PC-9 (cell line): ENCODE results near the gene SMARCA2. TPM values are rescaled to one million over a fixed set of nuclear protein-coding genes. Genes with fewer than 3 reads are reported as not detected.

Experiments used
- BruUV-seq: library from RNA; stranded (reverse); fragments of 400-500 nt; replicated peaks from 2 replicates; lab custom pipeline; 2021; lab: Mats Ljungman, UMichigan
- CTCF ChIA-PET: fragments of 300-600 bp; sonication (Branson Sonifier 250); formaldehyde crosslinking; loops from one replicate; lab custom pipeline; 2022; ENCODE audit warnings: antibody characterized with exemption; lab: Charles Lee
- POLR2A ChIA-PET: fragments of 300-600 bp; sonication (Branson Sonifier 250); formaldehyde crosslinking; loops from one replicate; lab custom pipeline; 2022; ENCODE audit warnings: antibody characterized with exemption; ENCODE audit not compliant: unreplicated experiment; lab: Charles Lee
- DNase-seq, 2 experiments: peaks; one replicate each; pipeline versions ENCODE4 v3.0.0 to v3.0.0-alpha.2; 2015 to 2022; ENCODE audit warnings: mixed read lengths in 1 of 2
- H2AFZ ChIP-seq: fragments of 200-600 bp; sonication (generic); 2 replicates; pipeline ENCODE4 v1.8.1; 2017; ENCODE audit warnings: antibody characterized with exemption
- H3F3A ChIP-seq: fragments of 200-600 bp; sonication (generic); 2 replicates; pipeline ENCODE4 v1.8.1; 2017; ENCODE audit warnings: antibody characterized with exemption, mild to moderate bottlenecking, low read depth; ENCODE audit not compliant: insufficient read depth
- H3K27ac ChIP-seq: fragments of 200-600 bp; sonication (generic); 2 replicates; pipeline ENCODE4 v1.6.1; 2016; ENCODE audit warnings: mixed run types
- H3K27me3 ChIP-seq: fragments of 200-600 bp; sonication (generic); 2 replicates; pipeline ENCODE4 v1.6.1; 2016; ENCODE audit warnings: low read depth, mixed run types; ENCODE audit not compliant: insufficient read depth
- H3K36me3 ChIP-seq: fragments of 200-600 bp; sonication (generic); 2 replicates; pipeline ENCODE4 v1.6.1; 2016; ENCODE audit warnings: low read depth, mixed run types
- H3K4me1 ChIP-seq: fragments of 200-600 bp; sonication (generic); replicated peaks from 2 replicates; pipeline ENCODE4 v1.6.1; 2016; ENCODE audit warnings: mixed run types; ENCODE audit not compliant: insufficient read depth
- H3K4me2 ChIP-seq: fragments of 200-600 bp; sonication (generic); 2 replicates; pipeline ENCODE4 v1.6.1; 2017; ENCODE audit warnings: mixed run types
- H3K4me3 ChIP-seq: fragments of 200-600 bp; sonication (generic); 2 replicates; pipeline ENCODE4 v1.6.1; 2016; ENCODE audit warnings: mixed run types
- H3K79me2 ChIP-seq: fragments of 200-600 bp; sonication (generic); 2 replicates; pipeline ENCODE4 v1.6.1; 2017; ENCODE audit warnings: low read depth, mixed run types
- H3K9me2 ChIP-seq: fragments of 200-600 bp; sonication (generic); 2 replicates; pipeline ENCODE4 v1.8.1; 2017; ENCODE audit warnings: mild to moderate bottlenecking; ENCODE audit not compliant: insufficient read depth
- H3K9me3 ChIP-seq: fragments of 200-600 bp; sonication (generic); 2 replicates; pipeline ENCODE4 v1.8.1; 2016; ENCODE audit warnings: low read depth; ENCODE audit not compliant: insufficient read depth
- H4K20me1 ChIP-seq: fragments of 200-600 bp; sonication (generic); 2 replicates; pipeline ENCODE4 v1.8.1; 2017; ENCODE audit not compliant: insufficient read depth
- CTCF ChIP-seq: fragments of 200-600 bp; sonication (generic); conservative IDR thresholded peaks from 2 replicates; pipeline ENCODE4 v1.6.1; 2017; ENCODE audit warnings: mixed run types, antibody characterized with exemption, mild to moderate bottlenecking, moderate library complexity
- EZH2 ChIP-seq: fragments of 200-600 bp; sonication (generic); IDR thresholded peaks from 2 replicates; pipeline ENCODE4 v1.8.0; 2017; ENCODE audit warnings: antibody characterized with exemption, low read depth
- intact Hi-C: fragments of 100-400 bp; cut with micrococcal nuclease; formaldehyde crosslinking; loops from one replicate; pipeline ENCODE4 v1.10.0; 2022; ENCODE audit not compliant: unreplicated experiment
- total RNA-seq: library from RNA; stranded (reverse); gene quantifications from 2 replicates; pipeline ENCODE4 v1.2.3, GENCODE V29; 2021

SMARCA2 gene
- total RNA-seq, 1 experiment from 2014 or later, result 29.3 TPM

DNA sequence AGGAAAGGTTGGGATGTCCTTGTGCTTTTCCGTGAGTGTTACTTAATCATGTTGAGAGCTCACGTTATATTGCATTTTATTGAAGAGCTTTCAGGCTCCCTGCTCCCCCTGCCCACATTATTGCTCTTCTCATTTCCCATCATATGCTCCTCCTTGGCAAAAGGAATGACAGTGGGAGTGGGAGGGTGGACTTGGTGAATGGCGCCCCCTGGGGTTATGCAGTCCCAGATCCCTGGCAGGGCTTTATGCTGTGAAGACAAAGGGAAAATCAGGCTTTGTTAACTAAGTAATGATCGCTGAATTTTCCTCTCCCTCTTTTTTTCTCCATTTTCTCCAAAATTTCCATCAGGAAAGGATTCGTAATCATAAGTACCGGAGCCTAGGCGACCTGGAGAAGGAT lies 166.6 kb downstream of the SMARCA2 start:
- ChIA-PET CTCF (interaction anchor here (0.6 kb wide), 1 partner anchor 132 kb away, joined by 3 read pairs; no protein-coding TSS in a partner anchor), POLR2A (no interaction called here)
- H3K27ac ChIP-seq, result no peak overlapping the region
- DNase-seq, result peak in 1 of 2 experiments; percentile 4
- no peak overlapping the region for H3K4me3 ChIP-seq
- no TSS peak for BruUV-seq
- H2AFZ ChIP-seq, result no peak overlapping the region
- H3K27me3 ChIP-seq, result no peaks in the 10 kb centered on the region
- H3K4me2 ChIP-seq, result no peak overlapping the region
- H3F3A ChIP-seq, result no peaks in the 10 kb centered on the region
- H3K4me1 ChIP-seq, result no peaks in the 10 kb centered on the region
- no peaks in the 10 kb centered on the region for H3K79me2 ChIP-seq
- TF ChIP-seq CTCF, result peak; percentile 34; the same call in 1 of the 2 replicates
- no peak for TF ChIP-seq EZH2
- intact Hi-C loops, result no loop called here
- H3K9me2 ChIP-seq, result no peaks in the 10 kb centered on the region
- H3K9me3 ChIP-seq, result no peaks in the 10 kb centered on the region
- H4K20me1 ChIP-seq, result no peaks in the 10 kb centered on the region
- no peaks in the 10 kb centered on the region for H3K36me3 ChIP-seq

DNA sequence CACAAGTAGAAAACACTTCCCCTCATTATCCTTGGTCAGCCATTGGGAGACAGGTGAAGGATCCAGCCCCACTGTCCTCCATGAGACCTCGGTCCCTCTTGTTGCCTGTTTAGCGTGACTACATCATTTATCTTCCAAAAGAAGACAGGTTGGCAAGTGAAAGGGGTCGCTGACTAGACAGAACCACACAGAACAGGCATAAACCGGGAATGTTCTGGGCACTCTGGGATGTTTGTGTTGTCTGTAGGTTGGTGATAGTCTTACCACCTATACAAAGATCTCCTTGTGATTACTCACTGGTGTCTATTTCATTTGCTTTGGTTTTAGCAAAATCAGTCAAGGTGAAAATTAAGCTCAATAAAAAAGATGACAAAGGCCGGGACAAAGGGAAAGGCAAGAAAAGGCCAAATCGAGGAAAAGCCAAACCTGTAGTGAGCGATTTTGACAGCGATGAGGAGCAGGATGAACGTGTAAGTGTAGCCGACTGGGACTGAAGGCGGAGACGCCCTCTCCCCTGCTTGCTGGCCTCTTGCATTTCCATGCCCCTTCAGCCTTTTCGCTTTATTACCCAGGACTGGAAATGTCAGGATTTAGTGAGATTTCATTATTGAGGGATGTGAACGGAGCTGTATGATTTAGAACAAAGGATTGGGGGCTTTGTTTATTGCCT lies 175.9 kb downstream of the SMARCA2 start:
- Histone ChIP-seq H3F3A (no peaks in the 10 kb centered on the region), H3K4me2 (no peak overlapping the region), H3K79me2 (no peaks in the 10 kb centered on the region), H3K4me1 (no peaks in the 10 kb centered on the region), H3K27me3 (no peaks in the 10 kb centered on the region), H3K9me2 (no peaks in the 10 kb centered on the region), H2AFZ (no peak overlapping the region), H3K9me3 (no peaks in the 10 kb centered on the region), H4K20me1 (no peaks in the 10 kb centered on the region), H3K36me3 (no peaks in the 10 kb centered on the region), H3K4me3 (no peak overlapping the region), H3K27ac (no peak overlapping the region)
- ChIA-PET CTCF (no interaction called here), POLR2A (no interaction called here)
- TF ChIP-seq EZH2 (no peak), CTCF (no peak)
- DNase-seq, result no peak
- intact Hi-C loops, result no loop called here
- no TSS peak for BruUV-seq

DNA sequence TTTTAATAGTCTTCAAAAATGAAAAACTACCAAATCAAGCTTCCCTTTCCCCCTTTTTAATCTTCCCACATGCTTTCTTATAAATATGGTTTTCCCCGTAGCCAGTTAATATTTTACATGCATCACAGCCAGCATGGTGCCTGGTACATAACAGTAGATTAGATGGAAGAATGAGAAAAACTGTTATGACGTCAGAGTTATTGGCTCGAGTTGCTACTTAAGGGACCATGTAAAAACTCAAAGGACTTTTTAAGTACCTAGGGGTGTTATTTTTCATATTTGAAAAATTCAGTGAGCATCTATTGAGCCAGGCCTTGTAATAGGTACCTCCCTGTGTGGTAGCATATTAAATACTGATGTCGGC lies 176.4 kb downstream of the SMARCA2 start:
- Histone ChIP-seq H3K27ac (no peak overlapping the region), H3K36me3 (no peaks in the 10 kb centered on the region), H3K4me3 (no peak overlapping the region), H3K4me1 (no peaks in the 10 kb centered on the region), H3K27me3 (no peaks in the 10 kb centered on the region), H4K20me1 (no peaks in the 10 kb centered on the region), H3K4me2 (no peak overlapping the region), H3K79me2 (no peaks in the 10 kb centered on the region), H3K9me2 (no peaks in the 10 kb centered on the region), H2AFZ (no peak overlapping the region), H3K9me3 (no peaks in the 10 kb centered on the region), H3F3A (no peaks in the 10 kb centered on the region)
- ChIA-PET CTCF (no interaction called here), POLR2A (no interaction called here)
- intact Hi-C loops, result no loop called here
- TF ChIP-seq EZH2, result no peak
- no peak for TF ChIP-seq CTCF
- DNase-seq, result no peak
- no TSS peak for BruUV-seq
